ENCODE data around the gene DAPK1.

GRCh38 chr9:87671925-87672324, 174.3 kb downstream of the DAPK1 start:
- TF ChIP-seq CTCF (IDR thresholded peaks at IDR 0.05) (no peak), POLR2A (IDR thresholded peaks at IDR 0.05) (no peak), POLR2AphosphoS5 (IDR thresholded peaks at IDR 0.05) (no peak)

Measured in transverse colon (tissue), 4 donors.